NCI-H226 (cell line): ENCODE data around the gene FBXO17.
"Not testable (repeated sequence)": the region's sequence is repeated elsewhere in the genome, so short reads cannot be mapped to it uniquely, and the experiment has no call there.

Source experiments
- DNase-seq: peaks from one replicate; pipeline ENCODE4 v3.0.0-alpha.2; 2015

Gene FBXO17

GRCh38 chr19:38975214-38975860 lies at the start of gene FBXO17:
FBXO17 (minus strand) TSS chr19:38975742; CDS start chr19:38950319, 25,423 bp downstream.
- no peak for DNase-seq

DNA sequence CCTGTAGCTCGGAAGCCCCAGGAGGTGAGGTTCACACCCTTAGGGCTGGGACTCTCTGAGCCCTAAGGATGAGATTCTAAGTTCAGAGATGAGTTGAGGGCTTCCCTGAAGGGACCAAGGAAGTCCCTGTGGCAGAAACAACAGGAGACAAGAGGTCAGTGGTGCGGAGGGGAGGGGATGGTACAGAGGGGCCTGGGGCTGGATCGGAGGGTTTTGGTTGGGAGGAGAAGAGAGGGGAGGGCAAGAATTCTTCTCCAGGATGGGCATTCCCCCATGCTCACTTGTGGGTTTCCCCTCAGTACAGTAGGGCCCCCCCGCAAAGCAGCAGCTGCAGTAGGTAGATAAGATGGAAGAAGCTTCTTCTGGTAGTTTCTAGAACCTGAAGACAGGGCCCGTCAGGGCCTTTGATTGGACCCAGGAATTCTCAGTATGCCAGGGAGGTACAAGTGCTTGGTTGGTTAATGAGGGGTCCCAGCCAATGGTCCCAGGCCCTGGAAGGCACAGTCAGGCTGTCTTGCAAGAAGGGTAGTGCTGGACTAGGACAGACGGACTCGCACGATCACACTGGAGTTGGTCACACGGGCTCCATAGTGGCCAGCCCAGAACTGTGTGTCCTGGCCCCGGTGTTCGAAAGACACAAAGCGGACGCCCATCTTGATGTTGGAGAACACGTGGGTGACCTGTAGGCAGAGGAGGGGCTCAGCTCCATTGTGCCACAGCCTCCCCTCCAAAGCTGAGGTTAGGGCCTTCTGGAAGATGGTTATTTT lies 49.5 kb upstream of the FBXO17 start:
- DNase-seq = no peak

DNA sequence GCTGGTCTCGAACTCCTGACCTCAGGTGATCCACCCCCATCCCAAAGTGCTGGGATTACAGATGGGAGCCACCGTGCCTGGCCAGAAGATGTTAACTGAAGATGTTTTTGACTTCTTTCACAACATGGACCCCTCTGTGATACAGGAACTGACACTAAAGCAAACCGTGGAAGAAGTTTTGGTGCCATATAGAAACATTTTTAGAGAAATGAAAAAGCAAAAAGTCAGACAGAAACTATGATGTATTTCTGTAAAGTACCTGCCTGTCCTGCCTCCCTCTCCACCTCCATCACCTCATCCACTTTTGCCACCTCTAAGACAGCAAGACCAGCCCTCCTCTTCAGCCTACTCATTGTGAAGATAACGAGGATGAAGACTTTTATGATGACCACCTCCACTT lies 45.5 kb upstream of the FBXO17 start:
- no peak for DNase-seq

DNA sequence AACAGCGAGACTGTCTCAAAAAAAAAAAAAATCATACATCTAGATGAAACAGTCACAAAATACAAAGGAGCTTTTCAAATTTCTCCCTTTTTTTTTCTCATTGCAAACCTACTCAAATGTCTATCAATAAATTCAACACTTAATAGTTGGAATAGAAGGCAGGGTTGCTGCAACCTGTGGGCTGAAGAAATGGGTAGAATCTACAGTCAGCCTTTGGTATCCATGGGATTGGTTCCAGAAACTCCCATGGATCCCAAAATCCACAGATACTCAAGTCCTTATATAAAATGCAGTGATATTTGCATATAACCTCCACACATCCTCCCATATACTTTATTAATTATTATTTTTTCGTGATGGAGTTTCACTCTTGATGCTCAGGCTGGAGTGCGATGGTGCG lies 42.1 kb upstream of the FBXO17 start:
- DNase-seq = no peak

DNA sequence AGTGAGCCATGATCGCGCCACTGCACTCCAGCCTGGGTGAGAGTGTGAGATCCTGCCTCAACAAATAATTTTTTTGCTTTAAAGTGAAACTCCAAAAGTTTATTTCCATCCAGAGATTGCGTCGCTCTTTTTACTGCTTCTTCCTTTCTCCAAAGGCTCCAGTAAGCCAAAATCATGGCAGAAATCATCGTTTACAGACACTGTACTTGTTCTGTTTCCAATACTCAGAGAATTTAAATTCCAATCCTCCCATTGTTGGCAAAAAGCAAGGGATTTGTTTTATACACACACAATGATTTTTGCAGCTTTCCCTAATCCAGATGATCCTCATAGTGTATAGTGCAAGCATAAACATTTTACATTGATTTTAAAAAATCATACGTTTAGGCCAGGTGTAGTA lies 41.5 kb upstream of the FBXO17 start:
- DNase-seq = no peak

DNA sequence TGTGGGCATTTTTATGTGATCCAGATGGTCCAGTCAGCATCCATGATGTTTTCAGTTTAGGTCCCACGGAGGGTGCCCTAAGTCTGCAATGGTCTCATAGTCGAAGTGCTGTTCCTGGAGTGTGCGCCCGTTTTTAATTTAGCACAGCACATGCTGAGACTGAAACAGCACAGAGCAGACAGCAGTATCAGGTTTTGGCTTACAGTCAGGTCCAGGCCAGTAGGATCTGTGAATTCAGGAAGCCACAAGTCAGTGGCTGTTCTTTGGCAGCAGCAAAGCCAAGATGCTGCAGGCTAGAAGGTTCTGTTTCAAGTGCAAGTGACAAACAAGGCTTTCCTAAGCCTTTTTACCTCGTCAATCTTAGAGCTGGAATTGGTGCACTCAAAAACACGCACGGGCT lies 38.5 kb upstream of the FBXO17 start:
- DNase-seq = no peak

GRCh38 chr19:39009001-39009400 lies 33.5 kb upstream of the FBXO17 start:
- DNase-seq = no peak

DNA sequence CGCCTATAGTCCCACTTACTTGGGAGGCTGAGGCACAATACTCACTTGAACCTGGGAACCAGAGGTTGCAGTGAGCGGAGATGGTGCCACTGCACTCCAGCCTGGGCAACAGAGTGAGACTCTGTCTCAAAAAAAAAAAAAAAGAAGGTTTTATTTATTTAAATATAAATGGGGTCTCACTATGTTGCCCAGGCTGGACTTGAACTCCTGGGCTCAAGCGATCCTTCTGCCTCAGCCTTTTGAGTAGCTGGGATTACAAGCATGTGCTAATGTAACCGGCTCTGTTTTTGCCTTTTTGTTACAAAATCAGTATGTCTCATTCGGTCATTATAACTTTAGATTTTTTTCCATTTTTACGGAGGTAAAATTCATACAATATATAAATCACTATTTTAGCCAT lies 32.6 kb upstream of the FBXO17 start:
- no peak for DNase-seq

DNA sequence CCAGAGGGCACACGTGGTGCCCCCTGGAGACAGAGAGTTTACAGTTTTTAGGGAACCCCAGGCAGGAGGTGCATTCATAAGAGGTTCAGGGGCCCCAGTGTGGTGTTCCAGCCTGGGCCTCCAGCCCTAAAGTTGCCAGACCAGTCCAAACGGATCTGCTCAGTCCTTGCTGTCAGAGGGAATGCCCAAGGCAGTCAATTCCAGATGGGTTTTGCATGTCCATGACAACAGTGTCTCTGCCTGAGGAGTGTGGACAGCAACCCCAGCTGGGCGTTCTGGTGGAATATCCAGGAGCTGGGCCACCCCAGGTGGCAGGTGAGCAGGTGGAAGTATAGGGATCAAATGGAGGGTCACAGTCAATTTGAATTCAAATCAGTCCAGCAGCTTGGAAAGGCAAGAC lies 31.6 kb upstream of the FBXO17 start:
- no peak for DNase-seq

GRCh38 chr19:39004403-39004802 lies 28.9 kb upstream of the FBXO17 start:
- DNase-seq = no peak

DNA sequence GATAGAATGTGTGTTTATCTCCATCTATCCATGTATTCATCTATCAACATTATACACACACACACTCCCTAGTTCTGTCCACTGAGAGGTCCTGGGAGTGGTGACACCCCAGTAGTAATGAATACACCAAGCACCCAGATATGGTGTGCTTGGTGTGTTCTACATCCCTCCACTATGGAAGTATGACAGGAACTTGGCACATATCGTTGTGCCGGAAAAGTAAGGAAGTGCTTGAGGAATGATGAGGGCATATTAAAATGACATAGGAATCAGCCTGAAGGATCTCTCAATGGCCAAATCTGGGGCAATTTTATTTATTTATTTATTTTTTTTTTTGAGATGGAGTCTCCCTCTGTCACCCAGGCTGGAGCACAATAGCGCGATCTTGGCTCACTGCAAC lies 28.3 kb upstream of the FBXO17 start:
- no peak for DNase-seq

GRCh38 chr19:39003188-39003587 lies 27.6 kb upstream of the FBXO17 start:
- no peak for DNase-seq

GRCh38 chr19:39001041-39001440 lies 25.5 kb upstream of the FBXO17 start:
- no peak for DNase-seq

- DNase-seq = not testable (repeated sequence)
Measured at GRCh38 chr19:38997576-38997975, 22.0 kb upstream of the FBXO17 start.

DNA sequence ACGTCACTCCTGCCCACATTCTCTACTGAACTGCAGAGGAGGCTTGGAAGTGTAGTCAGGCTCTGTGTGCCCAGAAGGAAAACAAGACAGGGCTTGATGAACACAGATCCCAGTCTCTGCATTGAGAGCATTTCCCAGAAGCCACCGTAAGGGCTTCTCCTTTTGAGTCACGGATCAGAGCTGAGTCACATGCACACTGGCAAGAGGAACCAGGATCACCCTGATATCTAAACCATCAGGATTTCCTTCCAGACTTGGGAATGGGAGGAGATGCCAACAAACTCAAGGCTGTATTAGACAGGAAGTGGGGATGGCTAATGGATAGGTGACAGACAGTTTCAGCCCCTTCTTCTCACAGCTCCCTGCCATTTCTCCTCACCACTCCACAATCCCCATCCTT lies 17.7 kb upstream of the FBXO17 start:
- peak; percentile 76 for DNase-seq

DNA sequence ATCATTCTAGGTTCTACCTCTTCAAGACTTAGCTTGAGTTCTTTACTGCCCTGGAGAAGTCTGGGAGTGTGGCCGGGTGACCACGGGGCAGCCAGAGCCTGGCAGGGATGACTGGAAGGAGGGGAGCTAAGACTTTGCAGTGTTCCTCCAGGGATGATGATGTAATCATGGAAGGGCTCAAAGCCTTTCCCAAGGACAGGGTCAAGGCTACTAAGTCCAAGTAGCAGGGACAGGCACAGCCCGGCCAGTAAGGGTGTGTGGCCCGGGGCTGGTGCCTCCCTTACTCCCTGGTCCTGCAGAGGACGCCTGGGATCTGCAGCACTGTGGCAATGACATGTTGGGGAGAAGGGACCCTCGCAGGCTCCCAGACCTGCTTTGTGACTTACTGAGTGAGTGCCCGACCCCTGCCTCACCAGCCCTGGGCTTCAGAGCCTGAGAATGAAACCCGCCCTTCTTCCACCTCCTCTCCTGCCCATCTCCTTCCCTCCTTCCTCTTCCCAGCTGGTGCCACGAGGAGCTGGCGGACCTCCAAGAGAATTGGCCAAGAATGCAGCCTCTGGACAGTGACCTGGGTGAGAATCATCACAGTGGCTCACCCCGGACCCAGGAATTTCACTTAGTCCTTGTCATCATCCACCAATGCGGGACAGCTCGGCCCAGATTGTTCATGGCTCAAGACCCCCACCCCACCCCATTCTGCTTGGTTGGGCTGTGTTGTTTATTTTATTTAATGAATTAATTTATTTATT lies 15.6 kb upstream of the FBXO17 start:
- no peak for DNase-seq

GRCh38 chr19:38989614-38990013 lies 14.1 kb upstream of the FBXO17 start:
- not testable (repeated sequence) for DNase-seq

- DNase-seq = no peak
Measured at GRCh38 chr19:38989066-38989605, 13.6 kb upstream of the FBXO17 start.

DNA sequence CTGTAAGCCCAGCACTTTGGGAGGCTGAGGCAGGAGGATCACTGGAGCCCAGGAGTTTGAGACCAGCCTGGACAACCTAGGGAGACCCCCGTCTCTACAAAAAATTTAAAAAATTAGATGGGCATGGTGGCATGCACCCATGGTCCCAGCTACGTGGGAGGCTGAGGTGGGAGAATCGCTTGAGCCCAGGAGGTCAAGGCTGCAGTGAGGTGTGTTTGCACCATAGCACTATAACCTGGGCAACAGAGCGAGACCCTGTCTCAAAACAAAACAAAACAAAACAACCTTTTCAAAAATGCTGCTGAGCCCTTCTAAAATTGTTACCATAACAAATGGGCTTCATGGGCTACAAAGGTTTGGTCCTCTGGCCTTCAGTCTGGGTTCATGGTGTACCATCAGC lies 13.1 kb upstream of the FBXO17 start:
- not testable (repeated sequence) for DNase-seq

- not testable (repeated sequence) for DNase-seq
Measured at GRCh38 chr19:38987745-38988144, 12.2 kb upstream of the FBXO17 start.

DNA sequence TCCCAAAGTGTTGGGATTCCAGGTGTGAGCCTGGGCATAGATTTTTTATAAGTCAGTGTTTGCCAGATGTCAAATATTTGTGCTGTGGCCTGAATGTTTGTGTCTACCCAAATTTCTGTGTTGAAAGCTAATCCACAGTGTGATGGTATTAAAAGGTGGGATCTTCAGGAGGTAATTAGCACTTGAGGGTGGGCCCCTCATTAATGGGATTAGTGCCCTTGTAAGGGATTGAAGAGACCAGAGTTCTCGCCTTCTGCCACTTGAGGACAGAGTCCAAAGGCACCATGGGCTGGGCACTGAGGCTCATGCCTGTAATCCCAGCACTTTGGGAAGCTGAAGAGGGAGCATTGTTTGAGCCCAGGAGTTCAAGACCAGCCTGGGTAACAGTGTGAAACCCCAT lies 9.7 kb upstream of the FBXO17 start:
- DNase-seq = no peak

GRCh38 chr19:38980583-38981374 lies 5.2 kb upstream of the FBXO17 start:
- no peak for DNase-seq

DNA sequence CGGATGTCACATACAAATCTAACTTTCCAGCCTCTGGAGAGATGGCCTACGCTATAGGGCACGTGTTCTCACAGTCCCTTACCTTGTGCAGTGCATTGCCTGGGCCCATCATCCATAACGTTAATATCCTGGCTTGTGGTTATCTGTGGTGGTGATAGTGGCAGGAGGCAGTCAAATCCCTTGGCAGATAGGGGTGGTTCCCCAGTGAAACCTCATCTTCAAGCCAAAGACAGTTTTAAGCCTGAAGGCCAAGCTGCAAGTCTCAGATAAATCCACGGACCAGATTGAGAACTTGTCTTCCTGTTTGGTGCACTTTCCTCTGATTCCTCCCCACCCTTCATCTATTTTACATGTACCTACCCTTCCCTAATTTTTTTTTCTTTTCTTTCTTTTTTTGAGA lies 4.3 kb upstream of the FBXO17 start:
- no peak for DNase-seq
